ENCODE data around the gene RLIM.

RLIM gene

DNA sequence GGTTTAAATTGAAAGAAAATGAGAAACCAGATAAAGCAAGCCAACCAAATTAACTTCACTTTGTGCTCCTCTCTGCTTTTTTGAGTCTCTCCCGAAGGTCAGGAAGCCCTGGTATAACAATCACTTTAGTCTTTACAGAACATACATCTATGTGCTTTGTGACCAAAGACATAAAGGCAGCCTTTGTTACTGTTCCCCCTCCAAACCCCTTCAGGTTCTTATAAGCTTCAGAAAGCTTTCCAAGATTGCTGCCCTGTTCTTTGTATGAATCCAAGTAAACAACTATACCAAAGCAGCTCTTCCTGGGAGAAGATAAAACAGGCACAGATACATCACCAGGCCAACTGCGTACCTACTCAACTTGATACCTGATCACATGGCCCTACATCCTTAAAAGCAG lies 28.7 kb downstream of the RLIM start:
- Histone ChIP-seq H3K4me3 (ENCODE audit: low read length) (no peak overlapping the region), H3K9me3 (ENCODE audit: control insufficient read depth, insufficient read depth, low read length) (no peaks in the 10 kb centered on the region), H3K4me1 (ENCODE audit: control insufficient read depth, insufficient read depth, low read length) (no peaks in the 10 kb centered on the region), H3K27me3 (ENCODE audit: control insufficient read depth, insufficient read depth, low read length) (no peaks in the 10 kb centered on the region), H3K36me3 (ENCODE audit: control insufficient read depth, insufficient read depth, low read length) (no peaks in the 10 kb centered on the region), H3K27ac (ENCODE audit: low read length) (no peak overlapping the region)
- no CpG with 5 or more reads among the region's 2 CpGs for WGBS (ENCODE audit: insufficient coverage, insufficient read length)
- no peak for DNase-seq (ENCODE audit: low read depth, low spot score)

GRCh38 chrX:74579597-74580198 lies 34.7 kb downstream of the RLIM start:
- DNase-seq (ENCODE audit: low read depth, low spot score) = no peak
- Histone ChIP-seq H3K27me3 (ENCODE audit: control insufficient read depth, insufficient read depth, low read length) (no peaks in the 10 kb centered on the region), H3K36me3 (ENCODE audit: control insufficient read depth, insufficient read depth, low read length) (no peaks in the 10 kb centered on the region), H3K27ac (ENCODE audit: low read length) (no peak overlapping the region), H3K4me3 (ENCODE audit: low read length) (no peak overlapping the region), H3K4me1 (ENCODE audit: control insufficient read depth, insufficient read depth, low read length) (no peaks in the 10 kb centered on the region), H3K9me3 (ENCODE audit: control insufficient read depth, insufficient read depth, low read length) (no peaks in the 10 kb centered on the region)
- whole genome bisulfite sequencing (ENCODE audit: insufficient coverage, insufficient read length) = no CpG with 5 or more reads among the region's 3 CpGs

DNA sequence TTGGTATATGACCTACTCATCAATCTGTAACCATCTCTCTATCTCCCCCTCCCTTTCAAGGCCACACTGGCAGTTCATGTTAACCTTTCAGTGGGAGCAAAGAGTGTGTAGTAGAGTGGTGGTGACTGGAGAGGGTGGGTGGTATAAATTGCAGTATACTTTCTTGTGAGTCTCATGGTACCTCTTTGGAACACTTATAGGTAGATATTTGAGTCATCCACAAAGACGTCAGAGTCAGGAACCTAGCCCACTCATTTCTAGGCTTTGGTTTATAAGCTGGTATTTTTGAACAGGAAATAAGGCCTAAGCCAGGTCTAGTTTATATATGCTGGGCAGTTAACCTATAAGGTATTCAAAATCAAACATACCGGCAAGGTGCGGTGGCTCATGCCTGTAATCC lies 36.3 kb downstream of the RLIM start:
- no CpG with 5 or more reads among the region's 3 CpGs for WGBS (ENCODE audit: insufficient coverage, insufficient read length)
- H3K4me3 ChIP-seq (ENCODE audit: low read length) = no peak overlapping the region
- no peaks in the 10 kb centered on the region for H3K4me1 ChIP-seq (ENCODE audit: control insufficient read depth, insufficient read depth, low read length)
- H3K27me3 ChIP-seq (ENCODE audit: control insufficient read depth, insufficient read depth, low read length) = no peaks in the 10 kb centered on the region
- no peak overlapping the region for H3K27ac ChIP-seq (ENCODE audit: low read length)
- H3K36me3 ChIP-seq (ENCODE audit: control insufficient read depth, insufficient read depth, low read length) = no peaks in the 10 kb centered on the region
- no peak for DNase-seq (ENCODE audit: low read depth, low spot score)
- H3K9me3 ChIP-seq (ENCODE audit: control insufficient read depth, insufficient read depth, low read length) = no peaks in the 10 kb centered on the region

DNA sequence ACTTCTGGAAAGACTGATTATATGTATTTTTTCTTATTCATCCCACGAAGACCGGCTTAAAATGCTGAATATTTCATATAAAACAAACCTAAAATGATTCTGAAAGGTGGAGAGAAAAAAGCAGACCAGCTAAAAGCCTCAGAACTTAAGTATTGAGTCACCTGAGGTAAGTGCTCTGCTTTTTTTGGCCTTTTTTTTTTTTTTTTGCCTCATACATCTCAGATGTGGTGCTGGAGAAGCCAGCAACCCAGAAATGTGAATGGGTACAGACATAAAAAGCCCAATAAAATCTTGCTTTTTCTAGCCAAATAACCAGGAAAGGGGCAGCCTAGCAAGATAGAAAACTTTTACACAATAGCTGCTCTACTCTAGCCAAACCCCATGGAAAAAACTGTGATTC lies 57.0 kb downstream of the RLIM start:
- Histone ChIP-seq H3K4me1 (ENCODE audit: control insufficient read depth, insufficient read depth, low read length) (no peaks in the 10 kb centered on the region), H3K4me3 (ENCODE audit: low read length) (no peak overlapping the region), H3K27me3 (ENCODE audit: control insufficient read depth, insufficient read depth, low read length) (no peaks in the 10 kb centered on the region), H3K36me3 (ENCODE audit: control insufficient read depth, insufficient read depth, low read length) (no peaks in the 10 kb centered on the region), H3K27ac (ENCODE audit: low read length) (no peak overlapping the region), H3K9me3 (ENCODE audit: control insufficient read depth, insufficient read depth, low read length) (no peaks in the 10 kb centered on the region)
- WGBS (ENCODE audit: insufficient coverage, insufficient read length) = no CpG with 5 or more reads among the region's 2 CpGs
- no peak for DNase-seq (ENCODE audit: low read depth, low spot score)

- Histone ChIP-seq H3K27ac (ENCODE audit: low read length) (no peak overlapping the region), H3K27me3 (ENCODE audit: control insufficient read depth, insufficient read depth, low read length) (no peaks in the 10 kb centered on the region), H3K4me1 (ENCODE audit: control insufficient read depth, insufficient read depth, low read length) (no peaks in the 10 kb centered on the region), H3K4me3 (ENCODE audit: low read length) (no peak overlapping the region), H3K36me3 (ENCODE audit: control insufficient read depth, insufficient read depth, low read length) (no peaks in the 10 kb centered on the region), H3K9me3 (ENCODE audit: control insufficient read depth, insufficient read depth, low read length) (no peaks in the 10 kb centered on the region)
- DNase-seq (ENCODE audit: low read depth, low spot score) = no peak
- WGBS (ENCODE audit: insufficient coverage, insufficient read length) = no CpG with 5 or more reads among the region's 2 CpGs
Measured at GRCh38 chrX:74551934-74552333, 62.5 kb downstream of the RLIM start.

DNA sequence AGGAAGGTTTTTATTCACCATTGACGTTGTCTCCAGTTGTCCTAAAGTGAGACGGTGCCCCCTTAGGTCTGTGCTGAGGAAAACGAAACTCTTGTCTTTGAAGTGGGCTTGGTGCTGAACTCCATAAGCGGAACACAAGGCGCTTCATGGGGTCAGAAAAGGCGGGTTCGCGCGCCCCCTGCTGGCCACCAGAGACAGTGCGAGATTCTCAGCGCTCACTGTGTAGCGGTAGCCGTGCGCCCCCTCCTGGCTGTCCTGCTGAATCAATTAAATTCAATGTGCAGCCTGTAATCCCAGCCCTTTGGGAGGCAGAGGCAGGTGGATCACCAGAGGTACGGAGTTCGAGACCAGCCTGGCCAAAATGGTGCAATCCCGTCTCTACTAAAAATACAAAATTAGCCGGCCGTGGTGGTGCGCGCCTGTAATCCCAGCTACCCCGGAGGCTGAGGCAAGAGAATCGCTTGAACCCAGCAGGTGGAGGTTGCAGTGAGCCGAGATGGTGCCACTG lies 64.1 kb downstream of the RLIM start:
- Histone ChIP-seq H3K27ac (ENCODE audit: low read length) (no peak overlapping the region), H3K36me3 (ENCODE audit: control insufficient read depth, insufficient read depth, low read length) (no peaks in the 10 kb centered on the region), H3K4me1 (ENCODE audit: control insufficient read depth, insufficient read depth, low read length) (no peaks in the 10 kb centered on the region), H3K4me3 (ENCODE audit: low read length) (no peak overlapping the region), H3K27me3 (ENCODE audit: control insufficient read depth, insufficient read depth, low read length) (no peaks in the 10 kb centered on the region), H3K9me3 (ENCODE audit: control insufficient read depth, insufficient read depth, low read length) (no peaks in the 10 kb centered on the region)
- no peak for DNase-seq (ENCODE audit: low read depth, low spot score)
- no CpG with 5 or more reads among the region's 24 CpGs for WGBS (ENCODE audit: insufficient coverage, insufficient read length)

DNA sequence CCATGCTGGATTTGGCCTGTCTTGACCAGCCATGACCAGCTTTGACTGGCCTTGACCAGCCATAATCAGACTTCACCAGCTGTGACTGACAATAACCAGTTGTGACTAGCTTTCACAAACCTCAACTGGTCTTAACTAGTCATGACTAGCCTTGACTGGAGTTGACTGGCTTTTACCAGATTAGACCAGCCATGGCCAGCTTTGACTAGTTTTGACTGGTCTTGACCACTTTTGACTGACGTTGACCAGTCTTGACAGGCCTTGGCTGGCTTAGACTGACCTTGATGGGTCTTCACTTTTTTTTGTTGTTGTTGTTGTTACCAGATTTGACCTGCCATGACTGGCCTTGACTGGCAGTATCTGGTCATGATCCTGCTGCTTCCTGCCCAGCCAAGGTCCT lies 67.4 kb downstream of the RLIM start:
- no peaks in the 10 kb centered on the region for H3K9me3 ChIP-seq (ENCODE audit: control insufficient read depth, insufficient read depth, low read length)
- no peaks in the 10 kb centered on the region for H3K36me3 ChIP-seq (ENCODE audit: control insufficient read depth, insufficient read depth, low read length)
- no peaks in the 10 kb centered on the region for H3K4me1 ChIP-seq (ENCODE audit: control insufficient read depth, insufficient read depth, low read length)
- H3K4me3 ChIP-seq (ENCODE audit: low read length) = no peak overlapping the region
- no peaks in the 10 kb centered on the region for H3K27me3 ChIP-seq (ENCODE audit: control insufficient read depth, insufficient read depth, low read length)
- no peak for DNase-seq (ENCODE audit: low read depth, low spot score)
- no CpG with 5 or more reads among the region's 1 CpG for WGBS (ENCODE audit: insufficient coverage, insufficient read length)
- no peak overlapping the region for H3K27ac ChIP-seq (ENCODE audit: low read length)

DNA sequence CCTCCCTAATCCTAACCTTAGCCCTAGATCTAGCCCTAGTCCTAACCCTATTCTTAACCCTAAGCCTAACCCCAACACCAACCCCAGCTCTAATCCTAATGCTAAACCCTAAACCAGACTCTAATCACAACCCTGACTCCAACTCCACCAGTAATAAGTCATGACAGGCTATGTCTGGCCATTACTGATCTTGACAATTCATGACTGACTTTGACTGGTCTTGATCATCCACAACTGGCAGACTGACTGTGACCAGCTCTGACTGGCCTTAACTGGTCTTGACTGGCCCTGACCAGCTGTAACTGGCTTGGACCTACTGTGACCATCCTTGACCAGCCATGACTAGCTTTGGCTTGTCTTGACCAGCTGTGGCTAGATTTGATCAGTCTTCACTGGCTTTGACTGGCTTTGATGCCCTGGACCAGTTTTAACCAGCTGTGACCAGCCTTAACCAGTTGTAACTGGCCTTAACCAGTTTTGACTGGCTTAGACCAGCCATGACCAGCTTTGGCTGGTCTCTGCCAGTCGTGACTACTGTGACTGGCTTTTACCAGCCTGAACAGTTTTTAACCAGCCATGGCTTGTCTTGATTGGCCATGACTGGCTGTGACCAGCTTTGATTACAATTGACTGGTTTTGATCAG lies 68.4 kb downstream of the RLIM start:
- no peaks in the 10 kb centered on the region for H3K4me1 ChIP-seq (ENCODE audit: control insufficient read depth, insufficient read depth, low read length)
- H3K4me3 ChIP-seq (ENCODE audit: low read length) = no peak overlapping the region
- H3K9me3 ChIP-seq (ENCODE audit: control insufficient read depth, insufficient read depth, low read length) = no peaks in the 10 kb centered on the region
- H3K27ac ChIP-seq (ENCODE audit: low read length) = no peak overlapping the region
- WGBS (ENCODE audit: insufficient coverage, insufficient read length) = no CpG with 5 or more reads among the region's 1 CpG
- no peak for DNase-seq (ENCODE audit: low read depth, low spot score)
- H3K36me3 ChIP-seq (ENCODE audit: control insufficient read depth, insufficient read depth, low read length) = no peaks in the 10 kb centered on the region
- H3K27me3 ChIP-seq (ENCODE audit: control insufficient read depth, insufficient read depth, low read length) = no peaks in the 10 kb centered on the region

DNA sequence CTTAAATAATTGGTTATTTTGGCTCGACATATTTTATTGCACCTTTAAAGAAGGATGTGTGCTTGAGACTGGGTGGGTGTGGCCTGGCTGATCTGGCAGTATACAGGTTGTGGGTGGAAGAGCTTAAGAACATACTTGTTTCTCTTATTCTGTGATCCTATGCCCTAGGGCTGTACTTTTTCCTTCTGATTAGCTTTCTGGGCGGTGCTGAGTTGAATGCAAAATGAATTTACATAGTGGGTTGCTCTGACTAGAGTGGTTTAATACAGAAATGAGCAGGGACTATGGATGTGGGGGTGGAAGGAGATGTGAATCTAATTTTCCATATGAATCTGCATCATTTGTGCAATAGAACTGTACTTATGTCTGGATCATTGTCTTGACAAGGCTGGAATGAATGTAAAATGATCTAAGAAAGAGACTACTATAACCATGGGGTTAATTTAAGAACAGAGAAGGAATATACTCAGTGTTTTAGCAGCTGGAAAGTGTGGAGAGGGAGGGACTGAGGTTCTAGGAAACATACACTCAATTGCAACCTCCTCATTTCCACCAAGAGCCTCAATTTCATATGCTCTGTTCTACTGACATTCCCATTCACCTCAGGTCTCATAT lies 73.7 kb downstream of the RLIM start:
- Histone ChIP-seq H3K27ac (ENCODE audit: low read length) (no peak overlapping the region), H3K4me1 (ENCODE audit: control insufficient read depth, insufficient read depth, low read length) (0 out of 2 replicates have a peak, but pooled peaks cover 2% of the 10 kb centered on the region), H3K9me3 (ENCODE audit: control insufficient read depth, insufficient read depth, low read length) (no peaks in the 10 kb centered on the region), H3K4me3 (ENCODE audit: low read length) (no peak overlapping the region), H3K36me3 (ENCODE audit: control insufficient read depth, insufficient read depth, low read length) (no peaks in the 10 kb centered on the region), H3K27me3 (ENCODE audit: control insufficient read depth, insufficient read depth, low read length) (no peaks in the 10 kb centered on the region)
- DNase-seq (ENCODE audit: low read depth, low spot score) = no peak
- no CpG with 5 or more reads among the region's 2 CpGs for WGBS (ENCODE audit: insufficient coverage, insufficient read length)

- no peaks in the 10 kb centered on the region for H3K27me3 ChIP-seq (ENCODE audit: control insufficient read depth, insufficient read depth, low read length)
- H3K36me3 ChIP-seq (ENCODE audit: control insufficient read depth, insufficient read depth, low read length) = no peaks in the 10 kb centered on the region
- no peak overlapping the region for H3K27ac ChIP-seq (ENCODE audit: low read length)
- H3K4me1 ChIP-seq (ENCODE audit: control insufficient read depth, insufficient read depth, low read length) = 0 out of 2 replicates have a peak, but pooled peaks cover 2% of the 10 kb centered on the region
- H3K4me3 ChIP-seq (ENCODE audit: low read length) = no peak overlapping the region; the same call in 1 of the 2 replicates
- no peaks in the 10 kb centered on the region for H3K9me3 ChIP-seq (ENCODE audit: control insufficient read depth, insufficient read depth, low read length)
- no CpG with 5 or more reads among the region's 26 CpGs for WGBS (ENCODE audit: insufficient coverage, insufficient read length)
- no peak for DNase-seq (ENCODE audit: low read depth, low spot score)
Measured at GRCh38 chrX:74536832-74537371, 77.5 kb downstream of the RLIM start.
